Kidney (tissue), 14 donors: Measurements from ENCODE around the gene LMAN2. TPM values are rescaled to one million over a fixed set of nuclear protein-coding genes. Genes with fewer than 3 reads are reported as not detected.

Experiments used
- DNase-seq, 5 donors: peaks; one replicate each; pipeline ENCODE4 v3.0.0-alpha.2; 2013 to 2020
- FAIRE-seq: peaks from 2 replicates; lab custom pipeline; 2012; peaks lifted over from hg19 to GRCh38; lab: Jason Lieb, UNC
- H3K27ac ChIP-seq, 2 donors: one replicate each; pipeline ENCODE4 v1.7.0; 2013; ENCODE audit warnings: low read depth in 2 of 2, low read length in 2 of 2, inconsistent platforms in 1 of 2
- H3K27me3 ChIP-seq: one replicate; pipeline ENCODE4 v1.7.1; 2013; ENCODE audit warnings: low read length, inconsistent platforms; ENCODE audit not compliant: control insufficient read depth, insufficient read depth
- H3K36me3 ChIP-seq, 3 donors: one replicate each; pipeline versions ENCODE4 v1.7.0 to v1.7.1; 2013; ENCODE audit warnings: low read length in 3 of 3, control low read depth in 1 of 3, inconsistent platforms in 1 of 3; ENCODE audit not compliant: insufficient read depth in 3 of 3, control insufficient read depth in 2 of 3
- H3K4me1 ChIP-seq, 3 donors: one replicate each; pipeline versions ENCODE4 v1.7.0 to v1.7.1; 2013; ENCODE audit warnings: low read length in 3 of 3, inconsistent platforms in 1 of 3, low read depth in 1 of 3; ENCODE audit not compliant: control insufficient read depth in 2 of 3, insufficient read depth in 2 of 3
- H3K4me3 ChIP-seq, 3 donors: one replicate each; pipeline versions ENCODE4 v1.7.0 to v1.8.1; 2013; ENCODE audit warnings: low read length in 3 of 3, control low read depth in 1 of 3, inconsistent platforms in 1 of 3
- H3K9ac ChIP-seq, 3 donors: one replicate each; pipeline versions ENCODE4 v1.7.0 to v1.7.1; 2013; ENCODE audit warnings: low read length in 3 of 3, control low read depth in 1 of 3, inconsistent platforms in 1 of 3
- H3K9me3 ChIP-seq, 3 donors: one replicate each; pipeline versions ENCODE4 v1.7.0 to v1.7.1; 2013; ENCODE audit warnings: low read length in 3 of 3, control low read depth in 1 of 3, inconsistent platforms in 1 of 3; ENCODE audit not compliant: control insufficient read depth in 2 of 3, insufficient read depth in 1 of 3
- intact Hi-C: fragments of 100-400 bp; cut with DNase I; formaldehyde crosslinking; loops from one replicate; pipeline ENCODE4 v1.11.1; 2022
- polyA plus RNA-seq: library from polyadenylated mRNA; stranded (reverse); fragments of 350-450 nt; fragmentation: Illumina TruSeq; extraction: RNeasy Lipid Tissue Mini Kit (QIAGEN cat#74804); gene quantifications from one replicate; pipeline ENCODE4 v1.2.3, GENCODE V29; 2014; ENCODE audit warnings: low read depth, low replicate concordance; ENCODE audit not compliant: insufficient read depth
- total RNA-seq: library from RNA; stranded (reverse); fragmentation: NEBNext Ultra II Directional; extraction: Animal tissue kit (Norgen Biotek cat#: 25700); gene quantifications from one replicate; pipeline ENCODE4 v1.2.1, GENCODE V29; 2021
- TF ChIP-seq, protein P1 (sequence below): IDR thresholded peaks from 3 replicates; pipeline ENCODE4 v1.5.1; 2012; ENCODE audit warnings: mild to moderate bottlenecking, moderate library complexity, borderline replicate concordance; ENCODE audit not compliant: insufficient read depth; ENCODE audit errors: extremely low read depth
- donor health status: control.
- donor health status: control.
- donor health status: control.
- donor health status: control.
- donor health status: control.
- donor health status: DM: yes; HTN: yes; CAD: no.
- donor health status: Normal renal cell carcinoma (clear cell type).

The LMAN2 gene
- total and polyA plus RNA-seq, 2 donors from 2014 or later = 137 to 190 TPM

DNA sequence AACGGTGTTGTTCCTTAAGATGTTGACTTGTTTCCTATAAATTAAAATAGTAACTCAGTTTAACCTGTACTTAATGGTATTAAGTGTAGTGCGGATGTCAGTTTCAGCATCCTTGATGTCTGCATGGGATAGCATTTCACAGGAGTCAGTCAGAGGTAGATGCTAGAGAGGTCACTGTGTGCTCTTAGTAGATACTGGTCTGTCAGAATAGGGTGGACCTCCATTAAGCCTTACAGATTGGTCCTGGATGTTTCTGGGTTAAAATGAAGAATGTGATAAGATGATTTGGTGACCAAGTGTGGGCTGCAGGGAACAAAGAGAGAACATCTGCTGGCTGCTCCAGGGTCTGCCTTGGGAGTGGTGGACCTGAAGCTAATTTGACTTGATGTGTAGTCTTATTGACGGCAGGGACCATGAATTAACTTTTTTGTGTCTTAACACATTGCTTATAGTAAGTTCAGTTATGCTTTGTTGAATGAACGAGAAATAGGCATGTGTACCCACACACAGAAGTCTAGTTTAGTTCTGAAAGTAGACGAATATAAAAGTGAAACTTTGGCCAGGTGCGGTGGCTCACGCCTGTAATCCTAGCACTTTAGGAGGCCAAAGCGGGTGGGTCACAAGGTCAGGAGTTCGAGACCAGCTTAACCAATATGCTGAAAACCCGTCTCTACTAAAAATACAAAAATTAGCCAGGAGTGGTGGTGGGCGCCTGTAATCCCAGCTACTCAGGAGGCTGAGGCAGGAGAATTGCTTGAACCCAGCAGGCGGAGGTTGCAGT is 60.5 kb downstream of the LMAN2 start:
- FAIRE-seq = no peak
- no peak overlapping the region for H3K9ac ChIP-seq
- TF ChIP-seq, protein P1, sequence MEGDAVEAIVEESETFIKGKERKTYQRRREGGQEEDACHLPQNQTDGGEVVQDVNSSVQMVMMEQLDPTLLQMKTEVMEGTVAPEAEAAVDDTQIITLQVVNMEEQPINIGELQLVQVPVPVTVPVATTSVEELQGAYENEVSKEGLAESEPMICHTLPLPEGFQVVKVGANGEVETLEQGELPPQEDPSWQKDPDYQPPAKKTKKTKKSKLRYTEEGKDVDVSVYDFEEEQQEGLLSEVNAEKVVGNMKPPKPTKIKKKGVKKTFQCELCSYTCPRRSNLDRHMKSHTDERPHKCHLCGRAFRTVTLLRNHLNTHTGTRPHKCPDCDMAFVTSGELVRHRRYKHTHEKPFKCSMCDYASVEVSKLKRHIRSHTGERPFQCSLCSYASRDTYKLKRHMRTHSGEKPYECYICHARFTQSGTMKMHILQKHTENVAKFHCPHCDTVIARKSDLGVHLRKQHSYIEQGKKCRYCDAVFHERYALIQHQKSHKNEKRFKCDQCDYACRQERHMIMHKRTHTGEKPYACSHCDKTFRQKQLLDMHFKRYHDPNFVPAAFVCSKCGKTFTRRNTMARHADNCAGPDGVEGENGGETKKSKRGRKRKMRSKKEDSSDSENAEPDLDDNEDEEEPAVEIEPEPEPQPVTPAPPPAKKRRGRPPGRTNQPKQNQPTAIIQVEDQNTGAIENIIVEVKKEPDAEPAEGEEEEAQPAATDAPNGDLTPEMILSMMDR = no peak
- intact Hi-C loops = no loop called here
- no peaks in the 10 kb centered on the region for H3K9me3 ChIP-seq
- H3K4me1 ChIP-seq = no peaks in the 10 kb centered on the region
- DNase-seq = no peak
- H3K27ac ChIP-seq = no peak overlapping the region
- H3K27me3 ChIP-seq = no peaks in the 10 kb centered on the region
- H3K36me3 ChIP-seq = peaks cover 27 to 56% (median 43%) of the 10 kb centered on the region in 3 donors
- no peak overlapping the region for H3K4me3 ChIP-seq

GRCh38 chr5:177288191-177288590 is 63.3 kb downstream of the LMAN2 start:
- no peaks in the 10 kb centered on the region for H3K9me3 ChIP-seq
- H3K27ac ChIP-seq = no peak overlapping the region
- TF ChIP-seq, protein P1 = no peak
- no peak overlapping the region for H3K9ac ChIP-seq
- H3K4me3 ChIP-seq = no peak overlapping the region
- FAIRE-seq (no peak), DNase-seq (no peak)
- H3K27me3 ChIP-seq = no peaks in the 10 kb centered on the region
- peaks cover 27 to 42% (median 30%) of the 10 kb centered on the region in 3 donors for H3K36me3 ChIP-seq
- intact Hi-C loops = no loop called here
- H3K4me1 ChIP-seq = no peaks in the 10 kb centered on the region

Other genes starting within 250 kb of the LMAN2 start
- 99.1 TPM for gene NSD1, start 217.9 kb downstream of the LMAN2 start, total RNA-seq
- gene NSD1, start 217.9 kb downstream of the LMAN2 start, polyA plus RNA-seq = 6.0 TPM
- gene RAB24, start 47.9 kb downstream of the LMAN2 start, total RNA-seq = 25.0 TPM
- gene RAB24, start 47.9 kb downstream of the LMAN2 start, polyA plus RNA-seq = 77.6 TPM
- gene PRELID1, start 47.9 kb downstream of the LMAN2 start, total RNA-seq = 90.8 TPM
- gene PRELID1, start 47.9 kb downstream of the LMAN2 start, polyA plus RNA-seq = 351 TPM
- 6.6 TPM for gene MXD3, start 39.8 kb downstream of the LMAN2 start, total RNA-seq
- 4.9 TPM for gene MXD3, start 39.8 kb downstream of the LMAN2 start, polyA plus RNA-seq
- gene RGS14, start 6.3 kb upstream of the LMAN2 start, total RNA-seq = 28.4 TPM
- gene RGS14, start 6.3 kb upstream of the LMAN2 start, polyA plus RNA-seq = 56.3 TPM
- 0.91 TPM for gene SLC34A1, start 32.8 kb upstream of the LMAN2 start, total RNA-seq
- 211 TPM for gene SLC34A1, start 32.8 kb upstream of the LMAN2 start, polyA plus RNA-seq
- not detected for gene PFN3, start 49.0 kb upstream of the LMAN2 start, total RNA-seq
- gene PFN3, start 49.0 kb upstream of the LMAN2 start, polyA plus RNA-seq = not detected
- gene F12, start 57.9 kb upstream of the LMAN2 start, total RNA-seq = 4.2 TPM
- 3.1 TPM for gene F12, start 57.9 kb upstream of the LMAN2 start, polyA plus RNA-seq
- 37.8 TPM for gene GRK6, start 75.0 kb upstream of the LMAN2 start, total RNA-seq
- 9.6 TPM for gene GRK6, start 75.0 kb upstream of the LMAN2 start, polyA plus RNA-seq
- gene PRR7, start 95.1 kb upstream of the LMAN2 start, total RNA-seq = 5.5 TPM
- 1.6 TPM for gene PRR7, start 95.1 kb upstream of the LMAN2 start, polyA plus RNA-seq
- 64.2 TPM for gene DBN1, start 122.0 kb upstream of the LMAN2 start, total RNA-seq
- 56.5 TPM for gene DBN1, start 122.0 kb upstream of the LMAN2 start, polyA plus RNA-seq
- 89.7 TPM for gene PDLIM7, start 145.9 kb upstream of the LMAN2 start, total RNA-seq
- gene PDLIM7, start 145.9 kb upstream of the LMAN2 start, polyA plus RNA-seq = 46.4 TPM
- gene DOK3, start 158.2 kb upstream of the LMAN2 start, total RNA-seq = 18.6 TPM
- gene DOK3, start 158.2 kb upstream of the LMAN2 start, polyA plus RNA-seq = 1.9 TPM
- 86.7 TPM for gene DDX41, start 165.3 kb upstream of the LMAN2 start, total RNA-seq
- gene DDX41, start 165.3 kb upstream of the LMAN2 start, polyA plus RNA-seq = 97.3 TPM
- 77.8 TPM for gene FAM193B, start 202.9 kb upstream of the LMAN2 start, total RNA-seq
- 61.0 TPM for gene FAM193B, start 202.9 kb upstream of the LMAN2 start, polyA plus RNA-seq
- 168 TPM for gene TMED9, start 240.5 kb upstream of the LMAN2 start, total RNA-seq
- 214 TPM for gene TMED9, start 240.5 kb upstream of the LMAN2 start, polyA plus RNA-seq
- 30.7 TPM for gene B4GALT7, start 248.5 kb upstream of the LMAN2 start, total RNA-seq
- 42.6 TPM for gene B4GALT7, start 248.5 kb upstream of the LMAN2 start, polyA plus RNA-seq